ENCODE data around the gene PTPRE. TPM values are rescaled to one million over a fixed set of nuclear protein-coding genes. Genes with fewer than 3 reads are reported as not detected.

The PTPRE gene
- total RNA-seq, 1 experiment from 2014 or later = 3.1 TPM

- TF ChIP-seq NFYB (CRISPR knock-in tag; conservative IDR thresholded peaks at IDR 0.05; ENCODE audit: low read depth) = no peak
- no peak for TF ChIP-seq FOXP4 (CRISPR knock-in tag; IDR thresholded peaks at IDR 0.05)
- TF ChIP-seq NFATC4 (CRISPR knock-in tag; IDR thresholded peaks at IDR 0.05) = no peak
- TF ChIP-seq ZNF396 (CRISPR knock-in tag; IDR thresholded peaks at IDR 0.05; ENCODE audit: borderline replicate concordance) = no peak
- TF ChIP-seq PRDM15 (CRISPR knock-in tag; IDR thresholded peaks at IDR 0.05) = no peak
Observed at GRCh38 chr10:127887541-127888415, 19.1 kb upstream of the PTPRE start (continued).

- Mint-ChIP-seq H3K9me3 (no peaks in the 10 kb centered on the region), H3K27ac (no peak overlapping the region), H3K36me3 (no peaks in the 10 kb centered on the region), H3K4me1 (peaks cover 8% of the 10 kb centered on the region; the same call in 1 of the 2 replicates), H3K27me3 (ENCODE audit: low read depth) (no peaks in the 10 kb centered on the region; the same call in 1 of the 2 replicates), H3K4me3 (no peak overlapping the region)
- TF ChIP-seq RELA (CRISPR knock-in tag; IDR thresholded peaks at IDR 0.05; ENCODE audit: borderline replicate concordance) (no peak), TEAD1 (CRISPR knock-in tag; IDR thresholded peaks at IDR 0.05) (no peak), ATF1 (CRISPR knock-in tag; IDR thresholded peaks at IDR 0.05) (no peak)
- DNase-seq (ENCODE audit: low spot score) (no peak), ATAC-seq (no peak)
- ChIA-PET CTCF (interaction anchor here (1.2 to 2.0 kb wide), 3 partner anchors 18 to 123 kb away, joined by 3 to 6 read pairs (median 5); partner anchors contain the start of gene PTPRE), POLR2A (no interaction called here)
Observed at GRCh38 chr10:127888521-127889312, 18.2 kb upstream of the PTPRE start.

GRCh38 chr10:127889605-127890195 is 17.2 kb upstream of the PTPRE start:
- Mint-ChIP-seq H3K27ac (no peak overlapping the region), H3K36me3 (no peaks in the 10 kb centered on the region), H3K4me1 (peaks cover 8% of the 10 kb centered on the region; the same call in 1 of the 2 replicates), H3K27me3 (ENCODE audit: low read depth) (no peaks in the 10 kb centered on the region; the same call in 1 of the 2 replicates), H3K4me3 (no peak overlapping the region), H3K9me3 (no peaks in the 10 kb centered on the region)
- CTCF ChIA-PET = interaction anchor here (1.2 to 1.6 kb wide), 2 partner anchors 17 to 25 kb away, joined by 3 to 6 read pairs; partner anchors contain the start of gene PTPRE
- DNase-seq (ENCODE audit: low spot score) (no peak), ATAC-seq (no peak)
- POLR2A ChIA-PET = no interaction called here
- TF ChIP-seq MLX (CRISPR knock-in tag; IDR thresholded peaks at IDR 0.05) (no peak), ATF6 (CRISPR knock-in tag; IDR thresholded peaks at IDR 0.05) (no peak), FOXK1 (CRISPR knock-in tag; IDR thresholded peaks at IDR 0.05) (no peak), ZNF671 (CRISPR knock-in tag; IDR thresholded peaks at IDR 0.05) (no peak), ELF4 (CRISPR knock-in tag; IDR thresholded peaks at IDR 0.05; ENCODE audit: low read depth) (no peak), ZNF416 (CRISPR knock-in tag; IDR thresholded peaks at IDR 0.05) (no peak), SMAD4 (CRISPR knock-in tag; IDR thresholded peaks at IDR 0.05) (no peak), PREB (CRISPR knock-in tag; IDR thresholded peaks at IDR 0.05; ENCODE audit: borderline replicate concordance) (no peak), STAT6 (CRISPR knock-in tag; conservative IDR thresholded peaks at IDR 0.05; ENCODE audit: low read depth) (no peak), TP53 (CRISPR knock-in tag; IDR thresholded peaks at IDR 0.05) (no peak)
